GM12878 (cell line): Measurements from ENCODE around the gene SAMD15. TPM values are rescaled to one million over a fixed set of nuclear protein-coding genes. Genes with fewer than 3 reads are reported as not detected.

ENCODE experiments used
- ATF2 ChIP-seq: IDR thresholded peaks from 2 replicates; pipeline ENCODE4 v1.6.1; 2012; ENCODE audit warnings: low read length, inconsistent platforms
- CBX5 ChIP-seq: sonication (generic); IDR thresholded peaks from 2 replicates; pipeline ENCODE4 v1.6.1; 2016; ENCODE audit warnings: low read depth, moderate library complexity, mild to moderate bottlenecking, inconsistent platforms
- CHD4 ChIP-seq: fragments of 200-600 bp; sonication (generic); IDR thresholded peaks from 2 replicates; pipeline ENCODE4 v1.6.1; 2016; ENCODE audit warnings: mild to moderate bottlenecking
- DPF2 ChIP-seq: fragments of 450-650 bp; IDR thresholded peaks from 2 replicates; pipeline ENCODE4 v1.6.1; 2017; ENCODE audit warnings: mild to moderate bottlenecking
- ESRRA ChIP-seq: IDR thresholded peaks from 2 replicates; pipeline ENCODE4 v1.6.1; 2012; ENCODE audit warnings: mild to moderate bottlenecking, low read length, improper control_type of control experiment
- FOS ChIP-seq: IDR thresholded peaks from 3 replicates; pipeline ENCODE4 v1.6.1; 2011; ENCODE audit warnings: borderline replicate concordance; ENCODE audit not compliant: insufficient read length; ENCODE audit errors: extremely low read depth
- HCFC1 ChIP-seq: fragments of 150-350 bp; IDR thresholded peaks from 2 replicates; pipeline ENCODE4 v1.6.1; 2014; ENCODE audit warnings: low read length
- HDAC6 ChIP-seq: fragments of 200-600 bp; sonication (generic); IDR thresholded peaks from one replicate; pipeline ENCODE4 v1.8.0; 2017; ENCODE audit warnings: antibody characterized with exemption; ENCODE audit not compliant: unreplicated experiment
- LARP7 ChIP-seq: fragments of 450-650 bp; IDR thresholded peaks from 2 replicates; pipeline ENCODE4 v1.6.1; 2017; ENCODE audit warnings: mild to moderate bottlenecking
- MLLT1 ChIP-seq: fragments of 450-650 bp; IDR thresholded peaks from 2 replicates; pipeline ENCODE4 v1.6.1; 2016; ENCODE audit warnings: mild to moderate bottlenecking
- MTA2 ChIP-seq: fragments of 450-650 bp; IDR thresholded peaks from 2 replicates; pipeline ENCODE4 v1.6.1; 2016; ENCODE audit warnings: low read depth, mild to moderate bottlenecking, moderate library complexity
- MYC ChIP-seq: IDR thresholded peaks from 2 replicates; pipeline ENCODE4 v1.6.1; 2011; ENCODE audit warnings: mild to moderate bottlenecking, low read length, moderate library complexity, inconsistent platforms; ENCODE audit not compliant: insufficient read depth, insufficient replicate concordance, insufficient read length, severe bottlenecking
- NFIC ChIP-seq: IDR thresholded peaks from 2 replicates; pipeline ENCODE4 v1.6.1; 2012; ENCODE audit warnings: low read depth, mild to moderate bottlenecking, inconsistent platforms, low read length, moderate library complexity
- NFYB ChIP-seq: IDR thresholded peaks from 2 replicates; pipeline ENCODE4 v1.6.1; 2011; ENCODE audit warnings: low read depth, mild to moderate bottlenecking, low read length, improper control_type of control experiment, moderate library complexity; ENCODE audit not compliant: insufficient read depth
- NKRF ChIP-seq: fragments of 450-650 bp; conservative IDR thresholded peaks from 2 replicates; pipeline ENCODE4 v1.6.1; 2017; ENCODE audit warnings: mild to moderate bottlenecking, moderate library complexity
- PAX5 ChIP-seq: IDR thresholded peaks from 2 replicates; pipeline ENCODE4 v1.6.1; 2011; ENCODE audit warnings: low read depth, low read length, borderline replicate concordance
- PBX3 ChIP-seq: IDR thresholded peaks from 2 replicates; pipeline ENCODE4 v1.6.1; 2011; ENCODE audit warnings: mild to moderate bottlenecking, low read depth, low read length, moderate library complexity; ENCODE audit not compliant: insufficient replicate concordance
- RAD51 ChIP-seq: fragments of 450-650 bp; IDR thresholded peaks from 2 replicates; pipeline ENCODE4 v1.6.1; 2016; ENCODE audit warnings: moderate library complexity, mild to moderate bottlenecking, inconsistent platforms
- RB1 ChIP-seq: fragments of 450-650 bp; formaldehyde crosslinking; IDR thresholded peaks from 2 replicates; pipeline ENCODE4 v1.6.1; 2017; ENCODE audit warnings: mild to moderate bottlenecking, borderline replicate concordance
- RUNX3 ChIP-seq: IDR thresholded peaks from 2 replicates; pipeline ENCODE4 v1.6.1; 2012; ENCODE audit warnings: low read length, inconsistent platforms
- SIX5 ChIP-seq: IDR thresholded peaks from 2 replicates; pipeline ENCODE4 v1.6.1; 2011; ENCODE audit warnings: mild to moderate bottlenecking, low read depth, low read length, moderate library complexity; ENCODE audit not compliant: severe bottlenecking
- STAT1 ChIP-seq: fragments of 450-650 bp; conservative IDR thresholded peaks from 2 replicates; pipeline ENCODE4 v1.6.1; 2014; ENCODE audit warnings: antibody characterized with exemption, mild to moderate bottlenecking
- STAT3 ChIP-seq: IDR thresholded peaks from 2 replicates; pipeline ENCODE4 v1.6.1; 2011; ENCODE audit warnings: low read depth, low read length, improper control_type of control experiment
- TARDBP ChIP-seq: IDR thresholded peaks from 2 replicates; pipeline ENCODE4 v1.6.1; 2016; ENCODE audit warnings: borderline replicate concordance
- TCF3 ChIP-seq: IDR thresholded peaks from 2 replicates; pipeline ENCODE4 v1.6.1; 2012; ENCODE audit warnings: low read depth, mild to moderate bottlenecking, low read length, borderline replicate concordance; ENCODE audit not compliant: insufficient read depth
- ZSCAN29 ChIP-seq: fragments of 450-650 bp; IDR thresholded peaks from 2 replicates; pipeline ENCODE4 v1.6.1; 2017; ENCODE audit warnings: mild to moderate bottlenecking, moderate library complexity
- polyA plus RNA-seq, 11 experiments: library from polyadenylated mRNA; depleted of rRNA in 4 of 11; unstranded in 6 of 11; stranded (reverse) in 5 of 11; fragments of >200 nt; fragmentation: Nextera tagmentation in 4 of 11; fragmentation: Illumina TruSeq in 1 of 11; extraction: Ambion mirVana in 4 of 11; extraction: Trizol in 1 of 11; gene quantifications; 1 replicate in 1 of 11; 2 replicates in 10 of 11; pipeline versions ENCODE4 v1.2.1 to v1.2.3, GENCODE V29; 2011 to 2016; ENCODE audit warnings: inconsistent platforms in 2 of 11, missing spikeins in 2 of 11, low read depth in 1 of 11
- total RNA-seq, 4 experiments: library from RNA; depleted of rRNA in 3 of 4; stranded (reverse); fragments of >200 nt in 3 of 4; fragmentation: Illumina TruSeq in 1 of 4; extraction: Trizol in 1 of 4; gene quantifications; 2 replicates each; pipeline versions ENCODE4 v1.2.1 to v1.2.3, GENCODE V29; 2013 to 2021

Gene SAMD15
- total and polyA plus RNA-seq, 10 of the 15 experiments (the other 5 are each of a cell fraction or from before 2014, with no cell fraction given) = 0.33 to 2.0 (median 0.97) TPM

GRCh38 chr14:77376771-77377501 is at the start of gene SAMD15, which contains the start of gene TMED8 (continued):
- TF ChIP-seq FOS (no peak), LARP7 (peak; percentile 93), RUNX3 (no peak), HCFC1 (no peak), STAT3 (no peak), PAX5 (0 out of 2 replicates have a peak, but pooled peaks have one; percentile 16), ESRRA (no peak), MTA2 (no peak), ATF2 (no peak), SIX5 (no peak), TCF3 (no peak), MYC (no peak), NFYB (no peak), ZSCAN29 (0 out of 2 replicates have a peak, but pooled peaks have one; percentile 61), STAT1 (no peak), NKRF (peak; percentile 98), RB1 (peak; percentile 56; the same call in 1 of the 2 replicates), NFIC (no peak), CHD4 (no peak), DPF2 (peak; percentile 79), PBX3 (no peak), HDAC6 (peak; percentile 44), TARDBP (no peak), CBX5 (no peak), MLLT1 (peak; percentile 61), RAD51 (no peak)
